Colonic mucosa (tissue), 4 donors: ENCODE measurements around the gene RGS19. TPM values are rescaled to one million over a fixed set of nuclear protein-coding genes. Genes with fewer than 3 reads are reported as not detected.

Source experiments
- DNase-seq: peaks from one replicate; pipeline ENCODE4 v3.0.0-alpha.2; 2020
- H3K27ac ChIP-seq: fragments of 200-600 bp; one replicate; pipeline ENCODE4 v1.8.0; 2021
- H3K27me3 ChIP-seq: fragments of 200-600 bp; one replicate; pipeline ENCODE4 v1.8.0; 2021
- H3K36me3 ChIP-seq: fragments of 200-600 bp; one replicate; pipeline ENCODE4 v1.8.0; 2021
- H3K4me1 ChIP-seq: fragments of 200-600 bp; one replicate; pipeline ENCODE4 v1.8.0; 2021; ENCODE audit warnings: mild to moderate bottlenecking
- H3K4me3 ChIP-seq: fragments of 200-600 bp; one replicate; pipeline ENCODE4 v1.8.0; 2021
- H3K9ac ChIP-seq, 2 donors: one replicate each; pipeline ENCODE4 v1.7.0; 2013; ENCODE audit warnings: control low read depth in 2 of 2, low read depth in 2 of 2, low read length in 2 of 2
- H3K9me3 ChIP-seq: fragments of 200-600 bp; one replicate; pipeline ENCODE4 v1.8.0; 2021
- intact Hi-C: fragments of 100-400 bp; cut with DNase I; formaldehyde crosslinking; loops from one replicate; pipeline ENCODE4 v1.14.1; 2022
- total RNA-seq, 2 donors: library from RNA; stranded (reverse); fragmentation: NEBNext Ultra II Directional in 1 of 2; extraction: Animal tissue kit (Norgen Biotek cat#: 25700) in 1 of 2; gene quantifications; one replicate each; pipeline ENCODE4 v1.2.1, GENCODE V29; 2021
- TF ChIP-seq, protein P1 (sequence below): fragments of 200-600 bp; IDR thresholded peaks from one replicate; pipeline ENCODE4 v1.8.0; 2022; ENCODE audit warnings: antibody characterized with exemption, mild to moderate bottlenecking
- donor health status: healthy.
- donor health status: DM: no; HTN: no; CAD: no.
- donor health status: DM: no; HTN: no; CAD: no.

Gene RGS19
- total RNA-seq, 2 donors from 2014 or later = 3.4 to 4.5 TPM

DNA sequence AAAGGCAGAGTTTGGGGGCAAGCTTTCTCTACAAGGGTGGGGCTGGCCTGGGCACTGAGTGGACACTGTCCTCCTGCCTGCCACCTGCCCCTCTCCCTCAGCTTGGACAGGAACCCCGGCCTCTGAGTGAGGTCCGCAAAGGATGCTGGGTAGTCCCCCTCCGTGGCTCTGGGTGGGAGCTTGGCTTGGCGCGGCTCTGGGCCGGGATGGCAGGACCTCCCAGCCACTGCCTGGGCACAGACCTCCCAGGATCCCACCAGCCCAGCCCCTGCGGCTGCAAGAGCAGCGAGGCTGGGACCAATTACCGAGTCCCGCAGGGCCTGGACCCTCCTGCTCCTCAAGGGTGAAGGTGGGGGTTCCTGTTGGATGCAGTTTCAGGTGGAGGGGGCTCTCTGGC is 27.0 kb downstream of the RGS19 start:
- Histone ChIP-seq H3K27me3 (peaks cover 67% of the 10 kb centered on the region), H3K9me3 (no peaks in the 10 kb centered on the region), H3K27ac (no peak overlapping the region), H3K9ac (no peak overlapping the region), H3K4me1 (no peaks in the 10 kb centered on the region), H3K4me3 (no peak overlapping the region), H3K36me3 (no peaks in the 10 kb centered on the region)
- TF ChIP-seq, protein P1, sequence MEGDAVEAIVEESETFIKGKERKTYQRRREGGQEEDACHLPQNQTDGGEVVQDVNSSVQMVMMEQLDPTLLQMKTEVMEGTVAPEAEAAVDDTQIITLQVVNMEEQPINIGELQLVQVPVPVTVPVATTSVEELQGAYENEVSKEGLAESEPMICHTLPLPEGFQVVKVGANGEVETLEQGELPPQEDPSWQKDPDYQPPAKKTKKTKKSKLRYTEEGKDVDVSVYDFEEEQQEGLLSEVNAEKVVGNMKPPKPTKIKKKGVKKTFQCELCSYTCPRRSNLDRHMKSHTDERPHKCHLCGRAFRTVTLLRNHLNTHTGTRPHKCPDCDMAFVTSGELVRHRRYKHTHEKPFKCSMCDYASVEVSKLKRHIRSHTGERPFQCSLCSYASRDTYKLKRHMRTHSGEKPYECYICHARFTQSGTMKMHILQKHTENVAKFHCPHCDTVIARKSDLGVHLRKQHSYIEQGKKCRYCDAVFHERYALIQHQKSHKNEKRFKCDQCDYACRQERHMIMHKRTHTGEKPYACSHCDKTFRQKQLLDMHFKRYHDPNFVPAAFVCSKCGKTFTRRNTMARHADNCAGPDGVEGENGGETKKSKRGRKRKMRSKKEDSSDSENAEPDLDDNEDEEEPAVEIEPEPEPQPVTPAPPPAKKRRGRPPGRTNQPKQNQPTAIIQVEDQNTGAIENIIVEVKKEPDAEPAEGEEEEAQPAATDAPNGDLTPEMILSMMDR = no peak
- DNase-seq = no peak
- intact Hi-C loops = no loop called here

DNA sequence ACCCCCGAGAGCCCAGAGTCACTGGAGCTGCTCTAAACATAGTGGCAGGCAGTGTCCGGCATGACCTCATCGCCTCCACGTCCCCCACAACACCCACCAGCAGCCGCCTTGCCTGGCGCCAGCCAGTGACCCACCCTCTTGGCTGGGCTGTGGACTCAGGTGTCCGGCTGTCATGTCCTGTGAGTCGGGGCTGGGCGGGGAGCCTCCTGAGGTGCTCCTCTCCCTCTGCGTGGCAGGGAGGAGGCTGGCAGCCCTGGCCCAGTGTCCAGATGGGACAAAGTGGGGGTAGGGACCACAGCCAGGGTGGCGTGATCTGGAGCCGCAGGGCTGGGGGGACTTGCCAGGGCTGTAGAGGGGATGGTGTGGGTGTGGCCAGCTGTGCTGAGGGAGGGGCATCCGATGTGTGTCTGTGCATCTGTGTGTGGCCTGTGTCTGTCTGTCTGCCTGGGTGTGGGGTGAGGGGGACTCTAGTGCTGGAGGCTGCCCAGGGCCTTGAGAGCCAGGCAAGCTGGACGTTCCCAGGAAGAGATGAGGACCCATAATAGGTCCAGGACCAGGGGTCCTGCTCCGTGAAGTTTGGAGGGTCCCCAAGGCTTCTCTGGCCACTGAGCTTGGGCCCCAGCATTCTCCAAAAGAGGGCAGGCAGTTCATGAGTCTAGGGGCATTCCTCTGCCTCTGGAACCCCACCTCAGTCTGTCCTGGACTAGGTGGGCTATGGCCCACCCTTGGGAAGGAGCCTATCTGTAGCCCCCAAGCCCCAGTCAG is 27.6 kb downstream of the RGS19 start:
- no peak overlapping the region for H3K9ac ChIP-seq
- no peak overlapping the region for H3K4me3 ChIP-seq
- peaks cover 69% of the 10 kb centered on the region for H3K27me3 ChIP-seq
- TF ChIP-seq, protein P1 = no peak
- no peaks in the 10 kb centered on the region for H3K36me3 ChIP-seq
- no peaks in the 10 kb centered on the region for H3K9me3 ChIP-seq
- DNase-seq = no peak
- H3K4me1 ChIP-seq = no peaks in the 10 kb centered on the region
- H3K27ac ChIP-seq = no peak overlapping the region
- intact Hi-C loops = no loop called here

DNA sequence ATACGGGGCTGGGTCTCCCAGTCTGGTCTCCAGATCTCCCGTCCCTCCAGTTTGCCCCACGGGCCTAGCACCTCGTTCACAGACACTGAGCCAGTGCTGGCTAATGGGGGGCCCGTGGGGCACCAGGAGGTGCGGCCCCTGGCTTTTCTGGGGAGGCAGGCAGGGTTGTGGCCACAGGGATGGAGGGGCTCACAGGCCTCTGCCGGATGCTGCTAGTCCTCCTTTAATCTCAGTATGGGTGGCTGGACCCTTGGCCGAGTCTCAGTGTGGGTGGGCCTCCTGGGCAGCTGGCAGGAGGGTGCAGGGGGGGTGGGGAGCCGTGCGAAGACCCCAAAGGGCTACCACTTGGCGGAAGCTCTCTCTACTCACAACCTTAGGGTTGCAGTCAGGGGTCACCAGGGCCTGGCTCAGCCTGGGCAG is 28.3 kb downstream of the RGS19 start:
- intact Hi-C loops = no loop called here
- Histone ChIP-seq H3K4me1 (no peaks in the 10 kb centered on the region), H3K36me3 (no peaks in the 10 kb centered on the region), H3K9me3 (no peaks in the 10 kb centered on the region), H3K4me3 (no peak overlapping the region), H3K9ac (no peak overlapping the region), H3K27me3 (peaks cover 75% of the 10 kb centered on the region), H3K27ac (no peak overlapping the region)
- TF ChIP-seq, protein P1 = no peak
- no peak for DNase-seq

DNA sequence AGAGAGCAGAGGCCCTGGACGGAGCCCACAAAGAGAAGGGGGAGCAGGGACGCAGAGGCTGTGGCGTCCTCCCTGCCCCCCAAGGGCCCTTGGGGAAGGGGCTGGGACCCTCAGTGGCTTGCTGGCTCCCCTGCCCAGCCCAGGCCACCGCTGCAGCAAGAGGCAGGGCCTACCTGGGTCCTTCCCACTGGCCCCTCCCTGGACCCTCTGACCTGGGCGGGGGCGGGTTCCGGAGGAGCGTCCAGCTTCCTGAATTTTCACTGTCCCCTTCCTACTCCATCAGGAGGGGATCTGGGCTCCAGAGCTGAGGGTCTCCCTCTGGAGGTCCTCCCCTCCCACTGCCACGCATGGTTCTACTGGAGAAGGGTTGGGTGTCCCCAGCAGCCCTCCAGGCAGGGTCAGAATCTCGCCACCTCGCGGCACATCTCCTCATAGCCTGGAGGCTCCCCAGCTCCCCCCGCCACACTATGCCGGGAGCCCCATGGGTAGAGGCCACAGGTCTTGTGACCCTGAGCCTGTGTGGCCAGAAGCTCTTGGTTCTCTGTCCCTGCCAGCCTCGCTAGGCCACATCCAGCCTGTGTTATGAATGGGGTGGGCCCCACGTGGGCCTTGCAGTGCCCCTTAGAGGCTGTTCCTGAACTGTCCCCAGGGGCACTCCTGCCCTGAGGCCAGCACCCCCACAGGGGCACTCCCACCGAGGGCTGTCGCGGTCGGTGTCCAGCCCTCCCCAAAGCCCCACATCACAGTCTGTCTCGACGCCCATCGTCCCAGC is 28.9 kb downstream of the RGS19 start:
- Histone ChIP-seq H3K9me3 (no peaks in the 10 kb centered on the region), H3K4me1 (no peaks in the 10 kb centered on the region), H3K9ac (no peak overlapping the region), H3K27ac (no peak overlapping the region), H3K36me3 (no peaks in the 10 kb centered on the region), H3K4me3 (no peak overlapping the region), H3K27me3 (peaks cover 74% of the 10 kb centered on the region)
- intact Hi-C loops = no loop called here
- no peak for DNase-seq
- TF ChIP-seq, protein P1 = no peak

DNA sequence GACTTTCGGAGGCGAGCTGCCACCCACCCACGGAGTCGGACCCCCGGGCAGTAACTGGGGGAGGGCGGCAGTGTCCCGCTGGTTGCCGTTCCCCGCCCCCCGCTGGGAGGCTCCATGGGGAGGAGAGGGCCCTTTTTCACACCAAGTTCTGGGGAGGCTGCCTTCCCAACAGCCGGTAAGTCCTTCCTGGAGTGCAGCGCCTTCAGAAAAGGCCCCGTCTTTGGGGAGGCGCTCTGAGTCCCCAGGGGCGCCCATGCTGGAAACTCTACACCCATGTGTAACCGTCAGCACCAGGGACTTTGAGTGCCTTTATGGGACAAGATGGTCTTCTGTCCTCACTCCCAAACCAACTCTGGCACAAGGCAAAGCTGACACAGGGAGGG is 29.4 kb downstream of the RGS19 start:
- H3K9me3 ChIP-seq = no peaks in the 10 kb centered on the region
- TF ChIP-seq, protein P1 = no peak
- intact Hi-C loops = no loop called here
- H3K36me3 ChIP-seq = no peaks in the 10 kb centered on the region
- no peak overlapping the region for H3K9ac ChIP-seq
- no peaks in the 10 kb centered on the region for H3K4me1 ChIP-seq
- peaks cover 73% of the 10 kb centered on the region for H3K27me3 ChIP-seq
- no peak overlapping the region for H3K4me3 ChIP-seq
- DNase-seq = no peak
- H3K27ac ChIP-seq = no peak overlapping the region
